Measurements from ENCODE around the gene KIF3C.
"Not testable (repeated sequence)": the region's sequence is repeated elsewhere in the genome, so short reads cannot be mapped to it uniquely, and the experiment has no call there.

Gene KIF3C

DNA sequence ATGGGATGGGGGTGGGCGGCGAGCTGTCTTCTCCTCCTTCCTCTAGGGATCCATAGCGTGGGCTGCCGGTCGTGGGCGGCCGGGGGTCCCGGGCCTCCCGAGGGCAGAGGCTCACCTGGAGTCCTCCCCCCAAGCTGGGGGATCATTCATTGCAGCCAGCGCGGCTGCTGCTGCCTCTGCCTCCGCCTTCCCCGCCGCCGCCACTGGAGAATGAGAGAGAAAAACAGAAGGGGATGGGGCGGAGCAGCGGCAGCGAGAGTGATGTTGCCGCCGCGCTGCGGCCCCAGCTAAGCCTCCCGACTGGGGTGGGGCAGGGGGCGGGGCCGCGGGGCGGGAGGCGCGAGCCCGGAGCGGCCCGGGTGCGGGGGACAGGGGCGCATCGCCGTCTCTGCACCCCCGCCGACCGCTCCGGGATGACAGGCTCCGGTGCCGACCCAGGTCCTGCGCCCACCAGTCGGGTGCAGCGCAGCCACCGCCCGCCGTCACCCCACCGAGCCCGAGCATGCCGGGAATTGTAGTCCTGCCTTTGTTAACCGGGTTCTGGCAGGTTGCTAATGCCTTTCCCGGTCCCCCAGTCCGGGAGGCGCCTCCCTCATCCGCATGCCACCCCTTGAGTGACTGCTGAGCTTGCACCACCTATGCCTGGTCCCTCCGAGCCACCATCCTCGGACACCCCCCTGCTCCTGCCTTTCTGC, at the start of gene KIF3C:
Gene KIF3C, minus strand, starts transcription at position 225 of the 695 bp plus-strand sequence. CDS start 580 bp downstream, outside the sequence.
- FAIRE-seq = peak; percentile 36

DNA sequence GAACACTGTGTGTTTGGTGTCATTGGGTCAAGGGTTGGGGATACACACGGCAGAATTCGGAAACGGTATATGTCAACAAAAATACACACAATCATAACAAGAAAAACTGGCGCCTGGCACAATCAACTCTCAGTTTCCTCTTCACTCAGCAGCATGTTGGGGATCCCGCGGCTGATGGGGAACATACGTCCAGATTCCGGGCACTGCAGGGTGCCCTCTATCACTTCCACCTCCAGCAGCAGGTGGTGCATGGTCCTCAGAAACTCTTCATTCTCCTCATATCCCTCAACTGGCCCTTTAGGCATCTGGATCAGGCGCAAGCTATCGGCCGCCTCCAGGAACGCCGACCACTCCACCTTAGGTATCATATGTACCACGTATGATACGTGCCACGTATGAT, 45.8 kb upstream of the KIF3C start:
- not testable (repeated sequence) for DNase-seq (ENCODE audit: insufficient read length, low spot score); FAIRE-seq

More for the DNA sequence above, at the start of gene KIF3C:
- DNase-seq (ENCODE audit: insufficient read length, low spot score) = peak; percentile 92

DNA sequence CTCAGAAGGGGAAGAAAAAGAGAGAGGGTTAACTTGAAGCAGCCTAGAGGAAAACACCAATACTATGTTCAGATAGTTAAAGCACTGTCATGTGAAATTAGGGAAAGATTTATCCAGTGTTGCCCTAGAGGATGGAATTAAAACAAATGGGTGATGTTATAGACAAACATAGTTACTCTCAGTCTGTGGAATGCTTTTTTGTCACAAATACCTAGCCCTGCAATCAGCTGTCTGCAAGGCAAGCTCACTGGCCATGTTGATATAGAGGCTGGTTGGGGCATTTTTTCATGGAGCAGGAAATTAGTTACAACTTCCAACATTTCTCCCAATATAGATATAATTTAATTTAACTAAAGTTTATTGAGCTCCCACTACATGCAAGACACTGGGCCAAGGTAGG, 43.2 kb upstream of the KIF3C start:
- no peak for FAIRE-seq
- DNase-seq (ENCODE audit: insufficient read length, low spot score) = no peak

DNA sequence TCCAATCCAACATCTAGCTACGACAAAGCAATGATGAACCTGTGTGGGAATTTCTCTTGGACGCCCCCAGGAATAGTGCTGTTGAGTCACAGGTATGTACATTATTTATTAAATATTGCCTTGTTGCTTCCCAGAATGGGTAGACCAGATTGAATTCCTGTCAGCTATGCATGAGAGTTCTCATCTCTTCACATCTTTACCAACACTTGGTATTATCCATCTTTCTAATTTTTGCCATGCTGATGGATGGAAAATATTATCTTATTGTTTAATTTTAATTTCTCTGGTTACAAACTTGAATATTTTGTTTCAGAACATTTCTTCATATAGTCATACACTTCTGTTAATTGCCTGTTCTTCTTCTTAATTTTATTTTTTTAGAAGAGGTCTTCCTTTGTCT, 42.0 kb upstream of the KIF3C start:
- FAIRE-seq (no peak), DNase-seq (ENCODE audit: insufficient read length, low spot score) (no peak)

DNA sequence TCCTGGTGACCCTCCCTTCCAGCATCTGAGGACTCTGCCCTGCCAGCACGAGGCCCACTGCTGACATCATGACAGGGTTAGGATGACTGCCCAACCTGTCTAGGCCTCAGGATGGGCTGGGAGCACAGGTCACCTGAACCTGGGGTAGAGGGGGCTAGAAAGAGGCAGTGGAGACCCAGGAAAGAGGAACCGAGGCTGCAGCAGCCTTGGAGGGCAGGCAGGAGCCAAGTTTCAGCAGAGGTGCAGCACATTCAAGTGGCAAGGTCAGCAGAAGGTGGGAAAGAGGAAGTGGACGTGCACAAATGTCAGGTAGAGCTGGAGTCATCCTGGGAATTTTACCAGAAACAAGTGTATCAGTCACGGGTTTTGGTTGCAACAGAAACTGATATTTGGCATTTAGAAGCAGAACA, 37.9 kb upstream of the KIF3C start:
- FAIRE-seq = no peak
- no peak for DNase-seq (ENCODE audit: insufficient read length, low spot score)

DNA sequence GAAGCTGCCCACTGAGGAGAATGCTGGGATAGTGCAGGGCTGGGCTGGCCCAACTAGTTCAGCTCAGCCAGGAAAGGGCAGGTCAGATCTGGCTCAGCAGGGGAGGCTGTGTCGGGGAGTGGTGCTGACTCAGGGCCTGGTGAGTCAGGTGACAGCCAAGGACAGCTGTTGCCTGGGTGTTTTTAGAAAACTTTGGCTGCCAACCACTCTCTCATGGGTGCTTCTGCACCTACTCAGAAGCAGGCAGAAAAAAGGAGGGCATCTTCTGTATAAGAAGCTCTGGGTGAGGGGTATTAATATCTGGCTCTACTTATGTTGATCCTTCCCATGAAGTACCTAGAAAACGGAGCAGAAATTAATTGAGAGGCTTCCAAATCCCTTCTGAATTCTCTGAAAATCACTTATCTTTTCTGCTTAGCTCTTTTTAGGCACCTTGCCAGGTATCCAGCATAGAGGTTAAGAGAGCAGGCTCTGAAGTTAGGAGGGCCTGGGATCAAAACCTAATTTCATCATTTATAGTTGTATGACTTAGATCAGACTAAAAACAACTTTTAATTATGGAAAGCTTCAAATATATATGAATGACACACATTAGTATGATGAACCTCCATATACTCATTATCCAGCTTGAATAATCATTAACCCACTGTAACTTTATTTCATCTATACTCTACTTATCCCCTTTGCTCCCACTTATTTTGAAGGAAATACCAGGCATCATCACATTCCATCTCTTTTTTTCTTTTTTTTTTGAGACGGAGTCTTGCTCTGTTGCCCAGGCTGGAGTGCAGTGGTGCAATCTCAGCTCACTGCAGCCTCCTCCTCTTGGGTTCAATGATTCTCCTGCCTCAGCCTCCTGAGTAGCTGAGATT, 36.1 kb upstream of the KIF3C start:
- peak; percentile 91 for DNase-seq (ENCODE audit: insufficient read length, low spot score)
- peak; percentile 83 for FAIRE-seq

DNA sequence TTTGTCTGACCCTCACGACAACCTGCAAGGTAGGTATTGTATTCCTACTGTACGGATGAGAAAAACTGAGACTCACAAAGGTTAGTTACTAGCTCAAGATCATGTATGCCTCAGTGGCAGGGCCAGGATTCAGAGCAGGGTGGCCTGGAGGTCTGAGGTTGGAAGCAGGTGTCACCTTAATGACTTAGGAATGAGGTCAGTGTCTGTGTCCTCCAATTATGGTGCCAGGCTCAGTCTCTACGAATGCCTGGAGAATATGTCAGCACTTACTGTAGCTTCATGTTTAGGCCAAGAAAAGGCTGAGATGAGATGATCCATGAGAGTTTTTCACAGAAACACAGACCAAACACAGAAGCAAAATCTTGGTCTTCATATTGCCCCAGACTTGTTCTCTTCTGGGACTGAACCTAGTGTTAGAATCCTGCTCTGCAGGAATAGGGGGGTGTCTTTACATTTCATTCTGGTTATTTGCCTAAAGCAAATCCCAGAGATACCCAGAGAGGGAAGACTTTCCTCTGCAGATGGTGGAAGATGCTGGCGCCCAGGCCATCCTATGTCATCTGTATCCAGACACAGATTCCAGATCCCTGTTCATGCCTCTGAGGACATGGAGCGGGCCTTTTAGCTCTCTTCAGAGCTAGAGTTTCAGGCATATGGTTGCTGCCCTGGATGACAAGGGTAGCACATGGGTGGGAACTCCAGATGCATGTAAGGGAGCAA, 35.3 kb upstream of the KIF3C start:
- DNase-seq (ENCODE audit: insufficient read length, low spot score) = no peak
- FAIRE-seq = no peak

DNA sequence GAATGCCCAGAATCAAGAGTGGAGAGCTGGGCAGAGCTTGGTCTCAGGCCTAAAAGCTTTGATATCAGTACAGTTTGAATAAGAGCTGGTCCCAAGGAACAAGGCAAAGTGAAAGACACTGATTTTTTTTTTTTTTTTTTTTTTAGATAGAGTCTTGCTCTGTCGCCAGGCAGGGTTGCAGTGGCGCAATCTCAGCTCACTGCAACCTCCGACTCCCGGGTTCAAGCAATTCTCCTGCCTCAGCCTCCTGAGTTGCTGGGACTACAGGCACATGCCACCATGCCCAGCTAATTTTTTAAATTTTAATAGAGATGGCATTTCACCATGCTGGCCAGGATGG, 34.4 kb upstream of the KIF3C start:
- FAIRE-seq; DNase-seq (ENCODE audit: insufficient read length, low spot score): not testable (repeated sequence)

DNA sequence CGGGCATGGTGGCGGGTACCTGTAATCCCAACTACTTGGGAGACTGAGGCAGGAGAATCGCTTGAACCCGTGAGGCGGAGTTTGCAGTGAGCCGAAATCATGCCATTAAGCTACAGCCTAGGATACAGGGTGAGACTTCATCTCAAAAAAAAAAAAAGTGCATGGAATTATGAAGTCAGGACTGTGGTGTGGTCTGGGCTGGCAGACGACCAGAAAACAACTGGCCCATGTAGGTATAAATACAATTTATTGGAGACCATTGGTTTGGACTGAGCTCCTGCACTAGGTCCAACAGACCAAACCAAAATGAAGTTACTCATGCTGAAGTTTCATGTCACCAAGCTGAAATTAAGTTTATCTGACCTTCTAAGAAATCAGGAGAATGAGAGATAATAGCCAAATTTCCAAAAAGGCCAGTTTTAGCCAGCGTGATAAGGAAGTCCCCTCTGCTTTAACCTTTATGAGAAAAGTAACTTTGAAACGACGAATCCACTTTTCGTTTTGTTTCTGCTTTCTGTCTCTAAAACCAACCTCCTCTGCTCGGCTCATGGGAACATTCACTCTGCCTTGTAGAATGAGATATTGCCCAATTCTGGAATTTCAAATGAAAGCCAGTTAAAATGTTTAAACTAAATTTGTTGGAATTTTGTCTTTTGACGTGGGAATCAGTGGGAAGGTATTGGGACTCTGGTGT, 33.9 kb upstream of the KIF3C start:
- no peak for FAIRE-seq
- DNase-seq (ENCODE audit: insufficient read length, low spot score) = no peak

DNA sequence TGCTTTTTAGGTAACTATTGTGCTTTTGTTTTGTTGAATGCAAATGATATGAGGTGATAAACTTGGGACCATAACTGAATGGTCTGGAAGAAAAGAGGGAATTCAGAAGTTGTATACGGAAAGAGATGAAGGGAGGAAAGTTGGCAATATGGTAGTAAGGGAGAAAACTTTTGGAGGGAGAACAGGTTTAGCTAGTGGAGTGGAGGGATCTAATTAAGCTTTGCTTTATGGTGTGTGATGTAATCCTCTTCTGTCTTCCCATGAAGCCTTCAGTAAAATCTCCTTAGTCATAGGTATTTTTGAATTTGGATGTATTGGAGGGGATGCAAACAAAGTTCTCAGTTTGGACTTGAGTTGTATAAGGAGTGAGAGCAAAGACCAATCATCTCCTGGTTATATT, 31.4 kb upstream of the KIF3C start:
- FAIRE-seq (no peak), DNase-seq (ENCODE audit: insufficient read length, low spot score) (no peak)

DNA sequence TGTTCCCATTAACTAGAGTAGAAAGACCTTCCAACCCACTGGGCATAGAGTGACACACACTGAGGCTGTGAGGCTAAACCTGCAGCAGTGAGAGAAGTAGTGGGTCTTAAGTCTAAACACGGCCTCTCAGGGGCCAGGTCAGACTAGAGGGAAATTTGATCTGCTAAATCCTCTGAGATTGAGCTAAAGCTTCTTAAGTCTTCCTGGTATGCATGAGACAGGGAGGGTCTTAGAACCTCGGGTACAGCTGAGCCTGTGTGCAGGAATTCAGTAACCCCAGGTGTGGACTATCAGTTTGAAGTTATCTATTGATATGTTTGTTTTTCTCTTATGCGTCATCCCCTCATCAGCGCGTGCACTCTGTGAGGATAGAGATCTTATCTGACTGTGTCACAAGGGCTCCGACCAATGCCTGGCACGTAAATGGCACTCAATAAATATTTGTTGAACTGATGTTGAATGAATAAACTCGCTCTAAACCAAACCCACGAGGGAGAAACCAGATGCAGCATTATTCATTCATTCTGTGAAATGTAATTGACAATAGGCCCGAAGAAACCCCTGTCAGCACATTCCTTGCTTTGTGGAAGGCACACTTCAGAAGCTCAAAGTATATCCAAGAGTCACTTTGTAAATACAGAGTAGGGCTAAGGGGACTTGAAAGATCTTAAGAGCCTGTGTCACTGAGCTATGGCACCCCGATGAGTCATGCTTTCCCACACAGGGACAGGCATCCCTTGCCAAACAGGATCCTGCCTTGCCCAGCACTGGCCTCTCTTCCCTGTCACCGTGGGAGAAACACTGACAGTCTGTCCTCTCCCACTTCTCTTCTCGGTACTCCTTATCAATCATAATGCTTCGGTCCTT, 29.9 kb upstream of the KIF3C start:
- peak; percentile 52 for DNase-seq (ENCODE audit: insufficient read length, low spot score)

DNA sequence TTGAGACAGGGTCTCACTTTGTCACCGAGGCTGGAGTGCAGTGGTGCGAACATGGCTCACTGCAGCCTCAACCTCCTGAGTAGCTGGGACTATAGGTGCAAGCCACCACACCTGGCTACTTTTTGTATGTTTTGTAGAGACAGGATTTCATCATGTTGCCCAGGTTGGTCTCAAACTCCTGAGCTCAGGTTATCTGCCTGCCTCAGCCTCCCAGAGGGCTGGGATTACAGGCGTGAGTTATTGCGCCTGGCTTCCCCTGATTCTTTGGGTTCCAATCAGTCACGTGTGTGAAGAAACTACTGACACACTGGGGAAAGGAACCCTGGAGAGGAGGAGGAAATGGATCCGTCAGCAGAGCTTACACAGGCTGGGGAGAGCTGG, 29.3 kb upstream of the KIF3C start:
- DNase-seq (ENCODE audit: insufficient read length, low spot score) (no peak), FAIRE-seq (no peak)

More for the DNA sequence above, 29.9 kb upstream of the KIF3C start:
- FAIRE-seq = peak; percentile 9

DNA sequence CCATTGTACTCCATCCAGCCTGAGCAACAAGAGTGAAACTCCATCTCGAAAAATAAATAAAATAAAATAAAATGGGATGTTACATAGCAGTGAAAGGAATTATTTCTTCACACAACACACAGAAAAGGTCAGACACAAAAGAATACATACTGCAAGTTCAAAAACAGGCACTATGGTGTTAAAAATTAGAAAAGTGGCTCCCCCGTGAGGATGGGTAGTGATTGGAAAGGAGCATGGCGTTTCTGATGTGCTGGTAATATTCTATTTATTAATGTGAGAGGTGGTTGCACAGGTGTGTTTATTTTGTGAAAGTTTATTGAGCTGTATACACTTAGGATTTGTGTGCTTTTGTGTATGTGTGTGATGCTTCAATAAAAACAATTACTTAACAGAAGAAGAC, 28.6 kb upstream of the KIF3C start:
- no peak for FAIRE-seq
- no peak for DNase-seq (ENCODE audit: insufficient read length, low spot score)

DNA sequence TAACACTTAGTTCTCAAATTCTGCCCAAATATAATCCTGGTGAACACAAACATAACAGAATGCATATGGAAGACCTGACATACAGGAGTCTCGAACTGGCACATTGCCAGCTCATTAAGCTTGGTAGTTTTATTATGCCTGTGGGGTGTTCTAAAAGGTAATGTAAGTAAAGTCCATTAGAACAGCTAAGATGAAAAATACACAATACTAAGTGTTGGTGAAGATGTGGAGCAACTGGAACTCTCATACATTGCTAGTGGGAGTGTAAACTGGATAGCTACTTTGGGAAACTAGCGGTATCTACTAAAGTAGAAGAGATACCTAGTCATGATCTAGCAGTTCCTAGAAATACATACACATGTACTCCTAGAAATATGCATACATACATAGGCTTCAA, 27.3 kb upstream of the KIF3C start:
- DNase-seq (ENCODE audit: insufficient read length, low spot score) (no peak), FAIRE-seq (no peak)

DNA sequence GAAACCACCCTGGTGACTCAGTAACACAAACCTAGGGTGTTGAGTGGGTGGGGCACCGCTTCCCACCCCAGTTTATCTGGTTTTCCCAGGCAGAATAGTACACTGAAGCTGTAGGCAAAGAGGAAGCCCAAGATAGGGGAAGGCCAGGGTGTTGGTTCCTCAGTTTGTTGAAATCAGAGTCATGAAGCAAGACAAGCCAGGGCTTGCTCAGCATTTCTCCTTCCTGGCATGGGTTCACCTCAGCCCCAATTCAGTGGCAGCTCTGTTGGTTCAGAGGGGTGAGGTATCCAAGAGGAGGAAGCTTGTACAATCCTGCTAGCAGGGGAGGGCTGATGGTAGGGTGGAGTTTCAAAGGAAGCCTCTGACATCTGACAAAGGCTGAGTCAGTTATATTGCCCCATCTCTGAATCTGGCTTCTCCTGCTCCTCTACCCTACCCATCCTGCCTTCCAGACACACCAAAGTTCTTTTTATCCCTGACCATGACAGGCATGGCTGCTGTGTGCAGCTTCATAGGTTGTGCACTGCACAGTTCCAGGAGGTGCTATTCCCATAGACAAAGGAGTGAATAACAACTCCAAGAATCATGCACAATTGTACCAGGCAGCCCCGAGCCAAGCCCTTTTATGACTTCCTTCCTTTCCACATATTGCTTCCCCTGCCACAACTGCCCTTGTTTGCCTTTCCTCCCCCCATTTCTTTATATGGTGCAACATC, 26.7 kb upstream of the KIF3C start:
- DNase-seq (ENCODE audit: insufficient read length, low spot score) (peak; percentile 64), FAIRE-seq (no peak)

DNA sequence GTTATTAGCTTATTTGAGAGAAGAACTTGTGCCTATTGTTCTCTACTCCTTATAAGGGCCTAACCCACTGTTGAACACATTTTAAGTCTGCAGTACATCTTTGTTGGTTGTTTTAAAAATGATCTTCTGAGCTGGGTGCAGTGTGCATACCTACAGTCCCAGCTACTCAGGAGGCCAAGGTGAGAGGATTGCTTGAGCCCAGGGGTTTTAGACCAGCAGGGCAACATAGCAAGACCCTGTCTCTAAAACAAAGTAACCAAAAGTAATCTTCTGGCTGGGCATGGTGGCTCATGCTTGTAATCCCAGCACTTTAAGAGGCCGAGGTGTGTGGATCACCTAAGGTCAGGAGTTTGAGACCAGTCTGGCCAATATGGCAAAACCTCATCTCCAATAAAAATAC, 25.8 kb upstream of the KIF3C start:
- no peak for FAIRE-seq
- DNase-seq (ENCODE audit: insufficient read length, low spot score) = no peak

DNA sequence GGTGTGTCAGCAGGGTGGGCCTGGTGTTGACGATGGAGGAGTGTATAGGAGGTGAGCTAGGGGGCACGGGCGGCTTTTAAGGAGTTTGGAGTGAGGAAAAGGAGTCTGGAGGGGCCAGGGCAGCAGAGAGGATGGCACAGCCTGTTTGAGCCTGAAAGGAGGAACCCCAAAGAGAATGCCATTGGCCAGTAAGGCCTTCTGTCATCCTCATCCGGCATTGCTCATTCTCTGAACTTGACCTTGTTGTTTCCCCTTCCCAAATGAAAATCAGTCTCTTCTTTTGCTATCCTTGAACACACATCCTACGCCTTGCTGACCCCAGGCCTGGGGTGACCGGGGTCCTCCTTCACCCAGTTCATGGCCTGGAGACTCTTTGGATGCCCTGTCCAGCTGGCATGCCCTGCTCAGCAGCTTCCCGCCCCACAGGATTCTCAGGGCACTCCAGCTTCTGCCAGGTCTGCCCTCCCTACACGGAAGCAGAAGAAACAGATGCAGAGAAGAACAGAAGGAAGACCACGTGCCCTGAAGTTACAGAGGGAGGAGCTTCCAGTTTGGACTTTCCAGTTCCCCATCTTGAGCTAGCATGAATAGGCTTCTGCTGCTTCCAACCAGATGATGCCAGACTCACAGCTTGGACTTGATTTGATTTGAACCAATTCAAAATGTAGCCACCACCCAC, 20.5 kb upstream of the KIF3C start:
- no peak for FAIRE-seq
- no peak for DNase-seq (ENCODE audit: insufficient read length, low spot score)

DNA sequence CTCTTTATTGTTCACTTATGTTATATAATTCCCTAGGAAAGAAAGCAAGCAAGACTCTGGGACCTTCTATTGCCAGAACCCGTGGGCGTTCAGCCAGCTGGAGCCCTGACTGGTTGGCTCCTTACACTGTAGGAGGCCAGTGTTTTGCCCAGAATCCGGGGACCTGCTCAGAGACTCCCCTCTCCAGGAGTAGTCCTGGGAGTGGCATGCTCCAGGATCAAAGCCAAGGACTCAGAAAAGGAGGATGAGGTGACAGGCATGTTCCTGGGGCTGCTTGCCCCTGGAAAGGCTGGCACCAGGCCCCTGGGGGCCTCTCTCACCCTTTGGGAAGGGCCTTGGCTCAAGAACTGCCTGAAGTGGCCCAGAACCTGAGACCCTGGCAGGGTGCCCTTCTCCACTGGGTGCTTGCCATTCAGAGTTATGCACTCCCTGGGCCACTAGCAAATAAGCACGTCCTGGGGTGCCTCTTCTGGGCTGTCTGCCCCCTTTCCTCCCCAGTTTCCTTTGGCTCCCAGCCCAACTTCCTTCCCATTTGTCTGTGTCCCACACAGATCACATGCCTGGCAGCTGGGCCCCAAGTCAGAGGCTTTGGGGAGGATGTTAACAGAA, 19.6 kb upstream of the KIF3C start:
- FAIRE-seq = no peak
- no peak for DNase-seq (ENCODE audit: insufficient read length, low spot score)

Data from HTR-8/SVneo (cell line).